Cardiac fibroblast (primary cell): Measurements from ENCODE around the gene UBAP1L.
"Not testable (repeated sequence)": the region's sequence is repeated elsewhere in the genome, so short reads cannot be mapped to it uniquely, and the experiment has no call there.

Experiments
- DNase-seq, 2 donors: peaks; one replicate each; pipeline versions ENCODE4 v3.0.0 to v3.0.0-alpha.2; 2010; ENCODE audit warnings: low read depth in 2 of 2
- H3K4me3 ChIP-seq, 2 donors: replicated peaks in 1 of 2; 1 replicate in 1 of 2; 2 replicates in 1 of 2; pipeline ENCODE4 v1.5.1; 2011; ENCODE audit warnings: low read depth in 2 of 2, low read length in 2 of 2, mild to moderate bottlenecking in 2 of 2, moderate library complexity in 1 of 2
- CTCF ChIP-seq: IDR thresholded peaks from one replicate; pipeline ENCODE4 v1.5.1; 2011; ENCODE audit warnings: low read depth, mild to moderate bottlenecking, low read length, inconsistent platforms

The UBAP1L gene

DNA sequence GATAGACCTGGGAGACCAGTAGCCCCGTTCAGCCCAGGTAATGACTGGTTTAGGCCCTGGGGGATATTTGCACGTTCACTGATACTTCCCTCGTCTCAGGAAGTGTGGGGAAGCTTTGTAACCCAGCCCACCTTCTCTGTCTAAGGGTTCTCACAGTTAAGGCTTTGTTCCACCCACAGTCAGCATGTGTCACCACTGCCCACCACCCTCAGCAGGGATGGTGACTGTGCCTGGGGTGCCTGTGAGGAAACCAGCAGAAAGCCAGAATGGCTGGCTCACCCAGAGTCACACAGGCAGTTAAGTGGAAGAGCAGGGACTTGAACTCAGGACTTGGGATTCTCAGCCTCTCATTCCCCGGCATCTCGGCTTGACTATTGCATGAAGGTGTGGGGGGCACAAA is 33.2 kb downstream of the UBAP1L start:
- TF ChIP-seq CTCF = no peak
- no peak overlapping the region for H3K4me3 ChIP-seq
- DNase-seq = no peak

GRCh38 chr15:65081270-65081669 is 33.7 kb downstream of the UBAP1L start:
- no peak for DNase-seq
- no peak for TF ChIP-seq CTCF
- no peak overlapping the region for H3K4me3 ChIP-seq

DNA sequence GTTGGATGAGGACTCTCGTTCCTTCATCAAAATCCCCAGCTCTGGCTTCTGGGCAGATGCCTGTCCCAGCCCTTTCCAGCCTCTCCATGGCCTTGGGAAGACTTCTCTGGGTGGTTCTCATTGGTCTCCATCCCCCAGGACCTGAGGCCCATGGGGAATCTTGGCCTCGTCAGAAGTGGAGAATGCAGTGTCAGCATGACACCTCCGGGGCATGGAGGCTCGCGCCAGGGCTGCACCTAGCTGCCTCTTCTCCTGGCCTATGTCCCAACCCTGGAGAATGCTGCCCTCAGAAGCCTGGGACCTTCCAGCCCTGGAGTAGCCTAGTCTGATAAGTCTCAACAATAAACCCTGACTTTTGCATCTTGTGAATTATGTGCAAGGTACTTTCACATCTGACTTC is 35.4 kb downstream of the UBAP1L start:
- H3K4me3 ChIP-seq = no peak overlapping the region
- DNase-seq = no peak
- TF ChIP-seq CTCF = no peak

GRCh38 chr15:65077981-65078352 is 37.0 kb downstream of the UBAP1L start:
- peak; percentile 76 for TF ChIP-seq CTCF

GRCh38 chr15:65077291-65077980 is 37.6 kb downstream of the UBAP1L start:
- no peak overlapping the region for H3K4me3 ChIP-seq
- no peak for DNase-seq
- no peak for TF ChIP-seq CTCF

More at GRCh38 chr15:65077981-65078352, 37.0 kb downstream of the UBAP1L start:
- no peak overlapping the region for H3K4me3 ChIP-seq
- peak; percentile 70 to 72 for DNase-seq

DNA sequence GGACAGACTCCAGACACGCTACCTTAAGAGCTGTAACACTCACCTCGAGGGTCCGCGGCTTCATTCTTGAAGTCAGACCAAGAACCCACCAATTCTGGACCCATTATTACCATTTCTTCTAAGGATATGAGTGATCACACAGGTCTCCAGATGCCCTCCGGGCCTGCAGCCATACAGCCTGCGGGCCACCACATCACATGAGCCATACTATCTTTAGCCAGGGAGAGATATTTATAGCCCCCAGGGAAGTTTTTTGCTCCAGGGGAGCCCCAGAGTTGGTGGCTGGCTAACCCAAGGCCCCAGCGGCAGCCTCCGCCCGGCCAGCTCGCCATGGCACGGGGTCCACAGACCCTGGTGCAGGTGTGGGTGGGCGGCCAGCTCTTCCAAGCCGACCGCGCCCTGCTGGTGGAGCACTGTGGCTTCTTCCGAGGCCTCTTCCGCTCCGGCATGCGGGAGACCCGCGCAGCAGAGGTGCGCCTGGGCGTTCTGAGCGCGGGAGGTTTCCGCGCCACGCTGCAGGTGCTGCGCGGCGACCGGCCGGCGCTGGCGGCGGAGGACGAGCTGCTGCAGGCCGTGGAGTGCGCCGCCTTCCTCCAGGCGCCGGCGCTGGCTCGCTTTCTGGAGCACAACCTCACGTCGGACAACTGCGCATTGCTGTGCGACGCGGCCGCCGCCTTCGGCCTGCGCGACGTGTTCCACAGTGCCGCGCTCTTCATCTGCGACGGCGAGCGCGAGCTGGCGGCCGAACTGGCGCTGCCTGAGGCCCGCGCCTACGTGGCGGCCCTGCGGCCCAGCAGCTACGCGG is 38.3 kb downstream of the UBAP1L start, which contains the start of gene KBTBD13:
Gene KBTBD13, plus strand, starts transcription at position 261 of the 805 bp plus-strand sequence. Its CDS starts 70 bp downstream, at position 331.
- no peak for TF ChIP-seq CTCF
- no peak within 1 kb of the TSS for H3K4me3 ChIP-seq
- DNase-seq = no peak

- not testable (repeated sequence) for H3K4me3 ChIP-seq, DNase-seq
These were observed 39.2 kb downstream of the UBAP1L start for GRCh38 chr15:65075607-65076395.

DNA sequence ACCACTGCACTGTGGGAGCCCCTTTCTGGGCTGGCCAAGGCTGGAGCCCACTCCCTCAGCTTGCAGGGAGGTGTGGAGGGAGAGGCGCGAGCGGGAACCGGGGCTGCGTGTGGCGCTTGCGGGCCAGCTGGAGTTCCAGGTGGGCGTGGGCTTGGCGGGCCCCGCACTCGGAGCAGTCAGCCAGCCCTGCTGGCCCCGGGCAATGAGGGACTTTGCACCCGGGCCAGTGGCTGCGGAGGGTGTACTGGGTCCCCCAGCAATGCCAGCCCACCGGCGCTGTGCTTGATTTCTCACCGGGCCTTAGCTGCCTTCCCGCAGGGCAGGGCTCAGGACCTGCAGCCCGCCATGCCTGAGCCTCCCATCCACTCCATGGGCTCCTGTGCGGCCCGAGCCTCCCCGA is 40.1 kb downstream of the UBAP1L start:
- not testable (repeated sequence) for H3K4me3 ChIP-seq, DNase-seq
